Activated T-cell treated with anti-CD3 and anti-CD28 coated beads, Interleukin-2, amount 50 U/mL, for 48 hours (primary cell): ENCODE data around the gene ZNF722.
A peak's percentile ranks its signal among the peaks of the same experiment; 100 is the strongest.
"Not testable (repeated sequence)": the region's sequence is repeated elsewhere in the genome, so short reads cannot be mapped to it uniquely, and the experiment has no call there.

ENCODE experiments used
- DNase-seq, 2 experiments: peaks; one replicate each; pipeline ENCODE4 v3.0.0-alpha.2; 2020

ZNF722 gene

GRCh38 chr7:63998549-63998948 is at the start of gene ZNF722:
Gene ZNF722 (plus strand): TSS chr7:63998849. CDS start chr7:63998962, 113 bp downstream.
- no peak for DNase-seq

DNA sequence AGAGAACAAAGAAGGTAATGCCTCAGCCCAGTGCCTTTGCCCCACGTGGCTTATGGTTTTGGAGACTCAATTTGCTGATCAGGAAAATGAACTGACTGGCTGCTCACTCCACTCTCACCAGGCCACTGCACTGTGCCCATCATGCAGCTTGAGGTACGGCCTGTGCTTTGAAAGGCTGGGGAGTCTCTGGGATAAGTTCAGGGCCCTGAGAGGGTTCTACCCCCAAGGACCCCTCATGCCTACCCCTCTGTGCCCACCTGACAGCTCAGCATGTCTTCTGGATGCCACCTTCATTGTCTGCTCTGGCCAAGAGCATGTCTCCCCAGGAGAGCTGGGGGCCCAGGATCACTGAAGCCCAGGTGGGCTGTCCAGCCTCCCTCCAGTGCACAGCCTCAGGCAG is 45.5 kb upstream of the ZNF722 start:
- no peak for DNase-seq

DNA sequence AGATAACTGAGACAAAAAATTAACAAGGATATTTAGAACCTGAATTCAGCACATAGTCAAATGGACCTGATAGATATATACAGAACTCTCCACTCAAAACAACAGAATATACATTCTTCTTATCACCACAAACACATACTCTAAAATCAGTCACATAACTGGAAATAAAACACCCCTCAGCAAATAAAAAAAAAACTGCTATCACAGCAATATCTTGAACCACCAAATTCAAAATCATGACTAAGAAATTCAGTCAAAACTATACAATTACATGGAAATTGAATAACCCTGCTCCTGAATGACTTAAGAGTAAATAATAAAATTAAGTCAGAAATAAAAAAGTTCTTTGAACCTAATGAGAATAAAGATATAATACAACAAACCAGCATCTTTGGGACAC is 30.0 kb upstream of the ZNF722 start:
- no peak for DNase-seq

- DNase-seq: not testable (repeated sequence)
Observed at GRCh38 chr7:64015496-64015895, 16.8 kb downstream of the ZNF722 start.

- DNase-seq: no peak
Observed at GRCh38 chr7:64035388-64035787, 36.7 kb downstream of the ZNF722 start.

DNA sequence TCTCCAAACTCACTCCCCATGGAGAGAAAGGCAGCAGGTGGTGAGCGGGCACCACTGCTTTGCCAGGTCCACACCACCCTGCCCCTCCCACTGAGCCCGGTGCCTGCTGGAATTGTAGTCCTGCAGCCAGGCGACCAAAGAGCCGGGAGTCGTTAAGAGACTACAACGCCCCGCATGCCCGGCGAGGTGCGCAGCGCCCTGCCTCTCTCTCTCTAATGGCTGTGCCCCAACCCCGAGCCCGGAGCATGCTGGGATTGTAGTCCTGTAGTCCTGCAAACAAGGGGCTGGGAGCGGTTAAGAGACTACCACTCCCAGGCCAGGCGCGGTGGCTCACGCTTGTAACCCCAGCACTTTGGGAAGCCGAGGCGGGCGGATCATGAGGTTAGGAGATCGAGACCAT is 38.4 kb downstream of the ZNF722 start:
- DNase-seq: no peak

- DNase-seq: peak; percentile 19 to 21
Observed at GRCh38 chr7:64045301-64046040, 46.8 kb downstream of the ZNF722 start, which contains the start of gene ZNF727. Gene ZNF727 (plus strand): TSS chr7:64045434. CDS start chr7:64045622, 188 bp downstream.

DNA sequence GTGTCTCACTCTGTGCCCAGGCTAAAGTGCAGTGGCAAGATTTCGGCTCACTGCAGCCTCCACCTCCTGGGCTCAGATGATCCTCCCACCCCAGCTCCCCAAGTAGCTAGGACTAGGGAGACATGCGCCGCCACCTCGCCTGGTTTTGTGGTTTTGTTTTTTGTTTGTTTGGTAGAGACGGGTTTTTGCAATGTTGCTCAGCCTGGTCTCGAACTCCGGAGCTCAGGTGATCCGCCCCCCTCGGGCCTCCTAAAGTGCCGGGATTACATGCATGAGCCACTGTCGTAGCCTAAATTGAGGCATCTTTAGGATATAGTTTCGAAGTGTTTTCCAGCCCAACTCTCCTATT is 47.4 kb downstream of the ZNF722 start:
- DNase-seq: no peak
